ENCODE results near the gene BCKDHB. TPM values are rescaled to one million over a fixed set of nuclear protein-coding genes. Genes with fewer than 3 reads are reported as not detected.

The BCKDHB gene
- total and polyA plus RNA-seq, 2 donors (not counting 3 experiments of a cell fraction or from before 2014, with no cell fraction given): 5.6 to 12.2 TPM

DNA sequence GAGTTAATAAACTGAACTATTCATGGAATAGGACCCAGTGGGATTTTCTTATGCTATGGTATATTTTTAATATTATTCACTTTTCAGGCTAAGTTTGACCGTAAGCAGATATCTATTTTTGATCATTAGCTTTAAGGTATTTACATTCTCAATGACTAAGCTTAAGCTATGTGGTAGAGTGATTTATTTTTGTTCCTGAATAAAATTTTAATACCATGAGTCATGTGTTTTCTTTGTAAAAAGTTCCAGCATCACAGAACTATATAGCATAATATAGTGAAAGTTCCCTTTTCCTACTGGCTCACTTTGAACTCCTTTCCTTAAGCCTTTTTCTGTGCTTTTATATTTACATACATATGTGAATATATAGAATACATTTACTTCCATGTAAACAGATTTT lies 75.8 kb downstream of the BCKDHB start:
- H4K20me1 ChIP-seq (replicated peaks; ENCODE audit: control insufficient read depth, extremely low read depth, insufficient read depth, low read length): no peaks in the 10 kb centered on the region
- no peaks in the 10 kb centered on the region for H3K36me3 ChIP-seq (ENCODE audit: control insufficient read depth in 2 of 2, extremely low read depth in 1 of 2, insufficient read depth in 2 of 2, low read length in 2 of 2)
- H3K4me2 ChIP-seq (ENCODE audit: insufficient read depth, low read length): peak overlapping the region; percentile 89
- ChIA-PET CTCF (interaction anchor here (0.9 to 1.4 kb wide), 3 partner anchors 32 to 421 kb away, joined by 3 read pairs; no protein-coding TSS in a partner anchor), POLR2A (no interaction called here)
- H3K4me1 ChIP-seq (ENCODE audit: control insufficient read depth, extremely low read depth, insufficient read depth, low read length): peaks cover 32% of the 10 kb centered on the region
- no peak overlapping the region for H2AFZ ChIP-seq (ENCODE audit: low read depth, low read length)
- H3K4me3 ChIP-seq (replicated peaks in 1 of 3; ENCODE audit: insufficient read depth in 1 of 3, low read depth in 1 of 3, low read length in 3 of 3): no peak overlapping the region
- no TSS peak for BruUV-seq (replicated peaks)
- no peaks in the 10 kb centered on the region for H3K9me1 ChIP-seq (replicated peaks; ENCODE audit: control insufficient read depth, extremely low read depth, insufficient read depth, low read length)
- TF ChIP-seq FOS (IDR thresholded peaks at IDR 0.05; ENCODE audit: borderline replicate concordance, insufficient read depth, low read length) (peak; percentile 85), GATA2 (IDR thresholded peaks at IDR 0.05; ENCODE audit: insufficient read depth, insufficient read length, low read depth, low read length) (peak; percentile 11), JUN (IDR thresholded peaks at IDR 0.05; ENCODE audit: borderline replicate concordance, insufficient read depth, insufficient read length, low read depth) (peak; percentile 94), POLR2A (IDR thresholded peaks at IDR 0.05; ENCODE audit: low read depth, low read length) (no peak), MYC (IDR thresholded peaks at IDR 0.05; ENCODE audit: low read depth, low read length) (no peak)
- no peaks in the 10 kb centered on the region for H3K79me2 ChIP-seq (ENCODE audit: control insufficient read depth, insufficient read depth, low read length)
- peak overlapping the region; percentile 87 for H3K27ac ChIP-seq (ENCODE audit: insufficient read depth, low read depth, low read length)
- dilution Hi-C loops (cut with MboI; ENCODE audit: extremely low pct_ligation_motif_present, low sequenced_read_pairs): no loop called here
- intact Hi-C loops (cut with micrococcal nuclease): loop anchor here (2.0 kb wide), 2 partner anchors 76 to 272 kb away; partner anchors contain the start of gene BCKDHB
- H3K9ac ChIP-seq (replicated peaks; ENCODE audit: extremely low read depth, insufficient read depth, low read length): peak overlapping the region; percentile 22
- peak; percentile 75 for DNase-seq (ENCODE audit: low read depth, low spot score)
- H3K27me3 ChIP-seq (ENCODE audit: control insufficient read depth in 2 of 2, insufficient read depth in 2 of 2, low read length in 2 of 2): no peaks in the 10 kb centered on the region
- FAIRE-seq: peak; percentile 75
- H3K9me3 ChIP-seq (replicated peaks; ENCODE audit: control insufficient read depth, insufficient read depth, low read length): no peaks in the 10 kb centered on the region

GRCh38 chr6:80183019-80183795 lies 76.7 kb downstream of the BCKDHB start:
- TF ChIP-seq MYC (IDR thresholded peaks at IDR 0.05; ENCODE audit: low read depth, low read length) (no peak), POLR2AphosphoS5 (IDR thresholded peaks at IDR 0.05; ENCODE audit: insufficient read depth, low read depth, low read length) (no peak), EZH2 (IDR thresholded peaks at IDR 0.05; ENCODE audit: borderline replicate concordance, low read depth, low read length, severe bottlenecking) (no peak), FOS (IDR thresholded peaks at IDR 0.05; ENCODE audit: borderline replicate concordance, insufficient read depth, low read length) (no peak), JUN (IDR thresholded peaks at IDR 0.05; ENCODE audit: borderline replicate concordance, insufficient read depth, insufficient read length, low read depth) (no peak), POLR2A (IDR thresholded peaks at IDR 0.05; ENCODE audit: low read depth, low read length) (no peak), GATA2 (IDR thresholded peaks at IDR 0.05; ENCODE audit: insufficient read depth, insufficient read length, low read depth, low read length) (no peak)
- TF ChIP-seq, protein P1, sequence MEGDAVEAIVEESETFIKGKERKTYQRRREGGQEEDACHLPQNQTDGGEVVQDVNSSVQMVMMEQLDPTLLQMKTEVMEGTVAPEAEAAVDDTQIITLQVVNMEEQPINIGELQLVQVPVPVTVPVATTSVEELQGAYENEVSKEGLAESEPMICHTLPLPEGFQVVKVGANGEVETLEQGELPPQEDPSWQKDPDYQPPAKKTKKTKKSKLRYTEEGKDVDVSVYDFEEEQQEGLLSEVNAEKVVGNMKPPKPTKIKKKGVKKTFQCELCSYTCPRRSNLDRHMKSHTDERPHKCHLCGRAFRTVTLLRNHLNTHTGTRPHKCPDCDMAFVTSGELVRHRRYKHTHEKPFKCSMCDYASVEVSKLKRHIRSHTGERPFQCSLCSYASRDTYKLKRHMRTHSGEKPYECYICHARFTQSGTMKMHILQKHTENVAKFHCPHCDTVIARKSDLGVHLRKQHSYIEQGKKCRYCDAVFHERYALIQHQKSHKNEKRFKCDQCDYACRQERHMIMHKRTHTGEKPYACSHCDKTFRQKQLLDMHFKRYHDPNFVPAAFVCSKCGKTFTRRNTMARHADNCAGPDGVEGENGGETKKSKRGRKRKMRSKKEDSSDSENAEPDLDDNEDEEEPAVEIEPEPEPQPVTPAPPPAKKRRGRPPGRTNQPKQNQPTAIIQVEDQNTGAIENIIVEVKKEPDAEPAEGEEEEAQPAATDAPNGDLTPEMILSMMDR (IDR thresholded peaks at IDR 0.05; ENCODE audit: extremely low read depth in 1 of 2, insufficient read depth in 1 of 2, low read depth in 1 of 2, low read length in 2 of 2): no peak
- TF ChIP-seq, protein P2, sequence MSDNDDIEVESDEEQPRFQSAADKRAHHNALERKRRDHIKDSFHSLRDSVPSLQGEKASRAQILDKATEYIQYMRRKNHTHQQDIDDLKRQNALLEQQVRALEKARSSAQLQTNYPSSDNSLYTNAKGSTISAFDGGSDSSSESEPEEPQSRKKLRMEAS (IDR thresholded peaks at IDR 0.05; ENCODE audit: insufficient read depth, insufficient read length): no peak
- Histone ChIP-seq H3K4me3 (replicated peaks in 1 of 3; ENCODE audit: insufficient read depth in 1 of 3, low read depth in 1 of 3, low read length in 3 of 3) (no peak overlapping the region), H3K27me3 (ENCODE audit: control insufficient read depth in 2 of 2, insufficient read depth in 2 of 2, low read length in 2 of 2) (no peaks in the 10 kb centered on the region), H2AFZ (ENCODE audit: low read depth, low read length) (peak overlapping the region; percentile 23), H3K9me1 (replicated peaks; ENCODE audit: control insufficient read depth, extremely low read depth, insufficient read depth, low read length) (no peaks in the 10 kb centered on the region), H3K79me2 (ENCODE audit: control insufficient read depth, insufficient read depth, low read length) (no peaks in the 10 kb centered on the region), H3K9ac (replicated peaks; ENCODE audit: extremely low read depth, insufficient read depth, low read length) (peak overlapping the region; percentile 22), H3K36me3 (ENCODE audit: control insufficient read depth in 2 of 2, extremely low read depth in 1 of 2, insufficient read depth in 2 of 2, low read length in 2 of 2) (no peaks in the 10 kb centered on the region), H3K4me1 (ENCODE audit: control insufficient read depth, extremely low read depth, insufficient read depth, low read length) (peaks cover 32% of the 10 kb centered on the region), H4K20me1 (replicated peaks; ENCODE audit: control insufficient read depth, extremely low read depth, insufficient read depth, low read length) (no peaks in the 10 kb centered on the region), H3K4me2 (ENCODE audit: insufficient read depth, low read length) (peak overlapping the region; percentile 58), H3K9me3 (replicated peaks; ENCODE audit: control insufficient read depth, insufficient read depth, low read length) (no peaks in the 10 kb centered on the region), H3K27ac (ENCODE audit: insufficient read depth, low read depth, low read length) (peak overlapping the region; percentile 87)
- POLR2A ChIA-PET: no interaction called here
- BruUV-seq (replicated peaks): no TSS peak
- CTCF ChIA-PET: interaction anchor here (1.4 kb wide), 1 partner anchor 40 kb away, joined by 3 read pairs; no protein-coding TSS in a partner anchor
- intact Hi-C loops (cut with micrococcal nuclease) (loop anchor here (2.0 kb wide), 2 partner anchors 76 to 272 kb away; partner anchors contain the start of gene BCKDHB), dilution Hi-C loops (cut with MboI; ENCODE audit: extremely low pct_ligation_motif_present, low sequenced_read_pairs) (no loop called here)
- peak; percentile 29 for DNase-seq (ENCODE audit: low read depth, low spot score)
- peak; percentile 37 for FAIRE-seq

Measured in endothelial cell of umbilical vein (primary cell).